ENCODE measurements around the gene PON2.
"Not testable (repeated sequence)": the region's sequence is repeated elsewhere in the genome, so short reads cannot be mapped to it uniquely, and the experiment has no call there.

PON2 gene

DNA sequence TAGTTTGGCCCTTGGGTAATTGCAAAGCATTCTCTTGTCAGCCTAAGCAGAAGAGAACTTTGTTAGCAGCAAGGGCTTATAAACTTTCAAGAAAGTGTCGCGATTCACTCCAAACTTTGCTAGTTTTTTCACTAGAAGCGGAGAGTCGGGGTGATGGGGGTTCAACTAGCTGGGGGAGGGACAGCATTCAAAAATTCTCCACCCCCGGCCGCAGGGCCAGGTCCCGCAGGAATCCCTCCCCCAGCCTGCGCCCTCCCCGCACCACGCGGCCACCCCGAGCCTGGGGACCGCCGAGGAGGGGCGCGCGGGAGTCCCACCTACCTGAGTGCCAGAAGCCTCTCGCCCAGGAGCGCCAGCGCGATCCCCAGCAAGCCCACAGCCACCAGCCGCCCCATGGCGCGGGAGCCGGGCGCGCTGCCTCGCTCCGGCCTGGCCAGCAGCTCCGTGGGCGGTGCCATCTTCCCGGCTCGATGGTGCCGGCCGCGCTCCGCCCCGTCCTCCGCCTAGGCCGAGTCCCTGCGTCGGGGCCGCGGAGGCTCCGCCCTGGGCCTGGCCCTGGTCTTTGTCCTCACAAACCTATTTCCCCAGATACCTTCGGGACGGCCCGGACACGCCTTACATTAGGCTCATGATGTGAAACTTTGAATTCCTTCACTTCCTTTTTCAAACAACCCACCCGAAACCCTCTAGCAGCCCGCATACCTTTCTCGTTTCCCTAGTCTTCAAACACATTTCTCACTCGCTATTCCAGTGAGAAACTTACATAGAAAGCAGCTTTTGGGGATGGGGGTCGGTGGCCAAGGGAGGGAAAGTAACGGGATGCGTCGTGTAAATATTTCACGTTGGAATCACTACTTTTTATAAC lies at the start of gene PON2:
TSS of gene PON2 (minus strand) at position 472 of the 865 bp plus-strand sequence. CDS start at position 395, 77 bp downstream.
- DNase-seq (ENCODE audit: low read depth in 2 of 2), result peak; percentile 1 to 8

DNA sequence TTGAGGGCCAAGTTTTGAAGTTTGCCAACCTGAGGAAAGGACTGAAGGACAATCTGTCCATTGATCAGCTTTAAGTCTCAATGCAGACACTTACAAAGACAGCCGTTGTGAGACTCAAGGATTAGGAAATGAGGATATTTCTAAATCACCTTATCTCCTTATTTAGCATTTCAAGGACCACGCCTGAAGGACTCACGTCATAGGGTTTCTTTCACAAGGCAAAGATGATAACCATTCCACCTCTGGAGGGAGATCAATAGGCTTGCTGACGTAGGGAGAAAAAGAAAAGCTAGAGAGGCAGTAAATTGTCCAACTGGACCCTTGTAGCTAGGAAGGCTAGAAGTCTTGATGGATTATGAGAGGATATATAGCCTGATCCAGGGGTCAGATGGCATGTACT lies 47.6 kb upstream of the PON2 start:
- no peak for DNase-seq (ENCODE audit: low read depth in 2 of 2)

GRCh38 chr7:95481271-95482165 lies 46.7 kb upstream of the PON2 start:
- no peak for DNase-seq (ENCODE audit: low read depth in 2 of 2)

- DNase-seq (ENCODE audit: low read depth in 2 of 2), result no peak
Observed at GRCh38 chr7:95479992-95480624, 45.3 kb upstream of the PON2 start.

DNA sequence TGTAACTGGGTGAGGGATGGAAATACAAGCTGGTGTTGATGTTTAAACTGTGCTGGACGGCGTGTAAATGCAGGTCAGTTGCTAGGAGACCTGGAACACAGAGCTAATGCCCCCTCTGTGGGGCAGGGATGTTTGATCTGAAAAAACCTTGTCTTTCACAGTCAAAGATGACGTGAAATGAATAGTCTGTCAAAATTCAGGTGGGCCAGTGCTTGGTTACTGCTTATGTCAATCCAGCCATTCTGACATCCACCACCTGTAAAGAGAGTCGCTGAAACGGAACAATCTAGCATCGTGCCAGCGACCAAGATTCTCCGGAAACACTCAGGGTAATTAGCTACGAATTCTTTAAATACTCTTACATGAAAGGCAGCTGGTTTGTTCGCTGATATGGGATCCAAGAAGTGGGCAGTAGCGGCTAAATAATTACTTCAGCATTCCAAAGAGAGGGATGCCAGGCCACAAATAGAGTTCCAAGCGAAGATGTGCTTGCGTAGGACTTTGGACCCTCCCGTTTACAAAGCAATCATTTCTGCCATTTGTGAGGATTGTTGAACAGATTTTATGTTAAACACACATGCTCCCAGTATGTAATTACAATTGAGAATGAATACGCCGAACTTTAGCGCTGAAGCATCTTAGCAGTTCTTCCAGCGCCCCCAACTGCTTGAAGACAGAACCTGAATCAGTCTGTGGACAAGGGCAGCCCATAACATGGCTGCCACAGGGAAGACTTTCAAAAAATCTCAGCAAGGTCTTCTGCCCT lies 43.6 kb upstream of the PON2 start:
- DNase-seq (ENCODE audit: low read depth in 2 of 2), result no peak

GRCh38 chr7:95476904-95477594 lies 42.2 kb upstream of the PON2 start:
- peak in 1 of 2 donors; percentile 31 for DNase-seq (ENCODE audit: low read depth in 2 of 2)

- DNase-seq (ENCODE audit: low read depth in 2 of 2), result no peak
Observed at GRCh38 chr7:95476072-95476847, 41.4 kb upstream of the PON2 start.

DNA sequence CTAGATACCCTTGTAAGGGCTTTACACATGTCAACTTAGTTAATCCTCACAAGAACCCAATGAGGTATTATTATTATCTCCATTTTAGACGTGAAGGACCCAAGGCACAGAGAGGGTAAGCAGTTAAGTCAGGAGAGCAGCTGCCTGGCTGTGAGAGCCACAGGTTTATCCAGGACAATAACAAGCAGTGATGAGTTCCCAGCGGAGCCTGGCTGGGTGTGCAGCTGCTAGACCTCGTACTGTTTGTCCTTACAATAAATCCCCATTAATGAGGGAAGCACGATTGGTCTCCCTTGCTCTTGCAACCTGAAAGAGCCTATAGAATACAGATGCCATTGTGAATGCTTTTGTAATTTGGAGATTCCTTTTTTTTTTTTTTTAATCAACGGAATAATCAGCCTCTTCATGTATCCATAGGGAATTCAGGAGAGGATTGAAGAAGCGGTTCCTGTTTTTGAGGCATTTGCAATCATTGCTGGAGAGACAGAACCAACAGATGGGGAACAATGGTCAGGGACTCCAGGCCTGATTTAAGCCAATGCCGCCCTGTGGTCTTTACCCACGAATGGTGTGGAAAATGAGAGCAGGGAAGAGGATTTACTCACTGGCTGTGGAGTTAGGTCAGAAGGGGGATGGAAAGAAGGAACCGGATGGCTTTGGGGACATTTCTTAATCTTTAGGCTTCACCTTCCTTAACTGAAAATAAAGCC lies 38.6 kb upstream of the PON2 start:
- DNase-seq (ENCODE audit: low read depth in 2 of 2), result no peak

GRCh38 chr7:95472581-95473161 lies 37.8 kb upstream of the PON2 start:
- DNase-seq (ENCODE audit: low read depth in 2 of 2), result no peak

DNA sequence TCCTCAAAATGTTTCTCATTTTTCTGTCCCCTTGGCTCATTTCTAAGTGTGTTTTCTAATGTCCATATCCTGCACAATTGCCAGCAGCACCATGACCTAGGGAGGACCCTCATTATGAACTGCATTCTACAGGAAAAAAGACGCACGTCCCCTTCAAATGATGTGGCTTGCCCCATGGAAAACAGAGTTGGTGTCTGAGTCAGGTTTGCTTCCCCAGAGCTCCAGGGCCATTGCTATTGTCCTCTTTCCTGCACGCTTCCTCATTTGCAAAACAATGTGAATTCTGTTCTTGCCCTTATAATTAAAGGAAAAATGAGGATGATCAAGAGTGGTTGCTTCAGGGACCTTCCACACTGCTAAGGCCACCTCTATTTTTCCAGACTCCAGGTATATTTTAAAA lies 36.2 kb upstream of the PON2 start:
- DNase-seq (ENCODE audit: low read depth in 2 of 2), result no peak

DNA sequence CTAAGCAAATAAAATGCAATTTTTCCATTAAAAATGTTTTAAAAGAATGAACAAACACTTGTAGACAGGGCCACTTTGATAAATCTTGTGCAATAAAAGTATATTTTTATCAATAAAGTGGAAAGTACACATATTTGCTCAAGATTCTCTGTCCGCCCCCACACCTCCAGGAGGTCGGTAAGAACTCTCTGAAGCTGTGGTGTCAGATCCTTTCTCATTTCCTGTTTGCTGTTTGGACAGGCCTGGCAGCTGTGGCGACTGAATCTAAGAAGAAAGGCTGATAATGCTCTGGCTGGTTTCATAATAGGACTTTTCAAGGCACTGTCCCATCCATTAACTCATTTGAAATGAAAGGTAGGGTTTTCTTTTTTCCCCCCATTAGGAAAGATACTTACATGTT lies 35.6 kb upstream of the PON2 start:
- no peak for DNase-seq (ENCODE audit: low read depth in 2 of 2)

DNA sequence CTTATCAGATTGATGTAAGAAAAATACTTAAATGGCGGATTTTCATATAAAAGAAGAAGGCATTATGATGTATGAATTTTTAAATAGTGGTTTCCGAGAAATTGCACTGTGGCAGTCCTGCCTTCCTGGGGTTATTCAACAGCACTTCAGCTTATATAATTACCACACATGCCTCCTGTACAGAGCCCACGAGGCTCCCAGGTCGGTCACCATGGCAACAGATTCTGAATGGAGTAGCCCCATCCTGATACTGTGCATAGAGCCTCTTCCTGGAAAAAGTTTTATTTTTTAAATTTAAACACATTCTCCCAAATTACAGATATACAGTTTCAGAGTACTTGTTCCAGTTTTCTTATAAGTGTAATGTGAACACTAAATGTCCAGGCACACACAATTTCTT lies 35.0 kb upstream of the PON2 start:
- DNase-seq (ENCODE audit: low read depth in 2 of 2), result no peak

- no peak for DNase-seq (ENCODE audit: low read depth in 2 of 2)
Observed at GRCh38 chr7:95469187-95469586, 34.4 kb upstream of the PON2 start.

GRCh38 chr7:95467912-95468607 lies 33.2 kb upstream of the PON2 start:
- no peak for DNase-seq (ENCODE audit: low read depth in 2 of 2)

DNA sequence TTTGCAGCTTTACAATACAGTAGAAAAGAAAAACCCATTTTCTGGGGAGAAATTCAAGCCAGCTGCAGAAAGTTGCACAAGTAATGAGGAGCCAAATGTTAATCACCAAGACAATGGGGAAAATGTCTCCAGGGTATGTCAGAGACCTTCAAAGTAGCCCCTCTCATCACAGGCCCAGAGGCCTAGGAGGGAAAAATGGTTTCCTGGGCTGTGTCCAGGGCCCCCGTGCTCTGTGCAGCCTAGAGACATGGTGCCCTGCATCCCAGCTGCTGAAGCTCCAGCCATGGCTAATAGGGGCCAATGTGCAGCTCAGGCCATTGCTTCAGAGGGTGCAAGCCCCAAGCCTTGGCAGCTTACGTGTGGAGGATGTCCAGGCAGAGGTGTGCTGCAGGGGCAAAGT lies 25.8 kb upstream of the PON2 start:
- DNase-seq (ENCODE audit: low read depth in 2 of 2), result not testable (repeated sequence)

DNA sequence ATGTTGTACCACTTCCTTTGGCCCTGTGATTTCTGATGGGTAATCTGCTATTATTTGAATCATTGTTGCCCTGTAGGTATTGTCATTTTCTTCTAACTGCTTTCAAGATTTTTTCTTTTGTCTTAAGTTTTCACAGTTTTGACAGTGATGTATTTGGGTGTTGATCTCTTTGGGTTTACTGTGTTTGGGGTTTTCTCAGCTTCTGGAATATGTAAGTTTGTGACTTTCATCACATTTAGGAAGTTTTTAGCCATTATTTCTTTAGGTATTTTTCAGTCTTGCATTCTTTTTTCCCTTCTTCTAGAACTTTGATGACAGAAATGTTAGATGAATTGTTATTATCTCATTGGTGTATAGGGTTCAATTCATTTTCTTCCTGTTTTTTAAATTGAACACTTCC lies 23.1 kb upstream of the PON2 start:
- no peak for DNase-seq (ENCODE audit: low read depth in 2 of 2)

DNA sequence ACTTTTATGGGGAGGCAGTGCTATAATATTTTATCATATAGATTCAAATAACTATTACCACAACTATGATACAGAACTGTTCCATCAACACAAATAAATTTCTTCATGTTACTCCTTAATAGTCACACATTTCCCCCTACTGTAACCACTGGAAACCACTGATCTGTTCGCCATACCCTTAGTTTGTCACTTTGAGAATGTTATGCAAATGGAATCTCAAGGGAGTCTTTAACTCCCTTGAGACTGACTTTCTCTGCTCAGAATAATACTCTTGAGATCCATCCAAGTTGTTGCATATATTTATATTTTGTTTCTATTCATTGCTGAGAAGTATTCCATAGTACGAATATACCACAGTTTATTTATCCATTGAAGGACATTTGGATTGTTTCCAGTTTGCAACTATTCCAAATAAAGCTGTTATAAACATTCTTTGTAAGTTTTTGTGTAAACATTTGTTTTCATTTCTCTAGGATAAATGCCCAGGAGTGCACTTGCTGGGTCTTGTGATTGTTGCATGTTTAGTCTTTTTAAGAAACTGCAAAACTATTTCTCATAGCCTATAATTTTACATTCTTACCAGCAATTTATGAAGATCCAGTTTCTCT lies 19.7 kb upstream of the PON2 start:
- no peak for DNase-seq (ENCODE audit: low read depth in 2 of 2)

GRCh38 chr7:95446618-95447017 lies 11.8 kb upstream of the PON2 start:
- DNase-seq (ENCODE audit: low read depth in 2 of 2), result no peak
